DMS153 treated with DMSO at 0.1 percent for 48 hours (cell line): ENCODE measurements around the gene TNK2.

Experiments used
- DNase-seq: peaks from one replicate; lab custom pipeline; 2025; ENCODE audit not compliant: unreplicated experiment; lab: John Stamatoyannopoulos, UW

The TNK2 gene

DNA sequence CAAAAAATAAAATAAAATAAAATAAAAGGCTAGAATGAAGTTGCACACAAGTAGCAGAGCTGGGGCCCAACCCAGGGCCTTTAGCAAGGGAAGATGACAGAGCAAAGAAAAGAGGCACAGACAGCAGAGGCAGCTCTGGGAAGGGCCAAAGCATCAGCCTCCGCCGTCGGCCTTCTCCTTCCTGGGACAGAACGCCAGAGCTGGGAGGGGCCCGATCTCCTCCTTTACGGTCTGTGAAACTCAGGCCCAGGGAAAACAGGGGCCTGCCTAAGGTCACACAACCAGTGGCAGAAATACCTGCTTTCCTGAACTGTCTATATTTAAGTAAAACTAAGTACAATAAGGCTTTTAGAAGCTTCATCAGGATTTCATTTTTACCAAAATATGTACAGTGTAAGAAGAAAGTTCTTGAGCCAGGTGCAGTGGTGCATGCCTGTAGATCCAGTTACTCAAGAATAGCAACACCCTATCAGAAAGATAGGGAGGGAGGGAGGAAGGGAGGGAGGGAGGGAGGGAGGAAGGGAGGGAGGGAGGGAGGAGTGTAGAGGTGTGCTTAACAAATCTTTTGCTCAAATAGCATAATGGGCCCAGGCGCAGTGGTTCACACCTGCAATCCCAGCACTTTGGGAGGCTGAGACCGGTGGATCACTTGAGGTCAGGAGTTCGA, 53.6 kb downstream of the TNK2 start:
- DNase-seq = no peak

DNA sequence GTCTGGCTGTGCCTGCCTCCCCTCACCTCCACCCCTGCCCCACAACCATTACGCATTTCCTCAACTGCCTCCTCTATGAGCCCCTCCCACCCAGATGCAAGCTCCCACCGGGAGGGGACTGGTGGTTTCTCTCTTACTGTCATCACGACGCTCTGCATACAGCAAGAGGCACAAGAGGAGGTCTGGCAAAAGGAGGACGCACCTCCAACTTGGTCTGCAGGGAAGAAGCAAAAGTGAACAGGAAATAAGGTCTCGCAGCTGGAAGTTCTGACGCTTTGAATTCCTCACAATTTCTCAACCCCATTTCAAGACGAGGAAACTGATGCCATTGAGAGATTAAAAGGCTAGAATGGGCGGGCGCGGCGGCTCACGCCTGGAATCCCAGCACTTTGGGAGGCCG, 54.4 kb downstream of the TNK2 start:
- no peak for DNase-seq

DNA sequence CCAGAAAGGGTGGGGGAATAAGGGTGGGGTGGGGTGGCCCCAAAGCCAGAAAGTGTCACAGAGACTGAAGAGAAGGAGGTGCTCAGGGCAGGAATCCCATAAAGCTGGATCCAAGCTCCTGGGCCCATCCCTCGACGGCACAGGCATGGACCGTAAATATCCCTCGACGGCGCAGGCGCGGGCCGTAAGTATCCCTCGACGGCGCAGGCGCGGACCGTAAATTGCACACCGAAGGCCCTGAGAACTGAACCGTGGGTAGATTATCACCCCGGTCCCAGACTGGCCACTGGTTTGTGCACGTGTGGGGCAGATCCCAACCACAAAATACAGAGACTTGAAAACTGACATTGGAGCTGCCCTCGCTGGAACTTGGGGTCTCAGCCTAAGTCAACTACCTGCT, 55.3 kb downstream of the TNK2 start:
- no peak for DNase-seq

DNA sequence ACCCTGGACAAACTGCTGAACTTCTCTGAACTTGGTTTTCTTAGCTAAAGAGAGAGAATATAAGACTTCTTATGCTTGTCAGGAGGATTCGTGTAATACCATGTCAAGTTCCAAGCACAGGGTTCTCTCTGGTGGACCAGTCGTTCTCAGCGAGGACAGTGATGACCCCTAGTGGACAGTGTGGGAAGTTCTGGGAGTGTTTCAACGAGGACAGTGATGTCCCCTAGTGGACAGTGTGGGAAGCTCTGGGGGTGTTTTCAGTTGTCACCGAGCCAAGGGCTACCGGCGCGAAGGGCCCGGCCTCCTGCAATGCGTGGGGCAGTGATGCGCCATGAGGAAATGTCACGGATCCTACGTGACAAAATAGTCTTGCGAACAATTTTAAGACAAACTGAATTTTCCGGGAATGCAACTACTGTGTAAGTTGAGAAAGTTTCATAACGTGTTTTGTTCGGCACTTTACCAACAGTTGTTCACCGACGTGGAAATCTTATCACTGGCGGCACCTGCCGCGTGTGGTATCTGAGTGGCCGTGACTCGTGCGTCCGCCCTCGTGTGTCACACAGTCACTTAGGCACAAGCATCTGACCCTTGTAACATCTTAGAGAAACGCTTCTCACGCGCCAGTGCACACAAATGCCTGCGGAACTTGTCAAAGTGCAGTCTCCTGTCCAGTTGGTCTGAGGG, 57.4 kb downstream of the TNK2 start:
- DNase-seq = peak; percentile 86

DNA sequence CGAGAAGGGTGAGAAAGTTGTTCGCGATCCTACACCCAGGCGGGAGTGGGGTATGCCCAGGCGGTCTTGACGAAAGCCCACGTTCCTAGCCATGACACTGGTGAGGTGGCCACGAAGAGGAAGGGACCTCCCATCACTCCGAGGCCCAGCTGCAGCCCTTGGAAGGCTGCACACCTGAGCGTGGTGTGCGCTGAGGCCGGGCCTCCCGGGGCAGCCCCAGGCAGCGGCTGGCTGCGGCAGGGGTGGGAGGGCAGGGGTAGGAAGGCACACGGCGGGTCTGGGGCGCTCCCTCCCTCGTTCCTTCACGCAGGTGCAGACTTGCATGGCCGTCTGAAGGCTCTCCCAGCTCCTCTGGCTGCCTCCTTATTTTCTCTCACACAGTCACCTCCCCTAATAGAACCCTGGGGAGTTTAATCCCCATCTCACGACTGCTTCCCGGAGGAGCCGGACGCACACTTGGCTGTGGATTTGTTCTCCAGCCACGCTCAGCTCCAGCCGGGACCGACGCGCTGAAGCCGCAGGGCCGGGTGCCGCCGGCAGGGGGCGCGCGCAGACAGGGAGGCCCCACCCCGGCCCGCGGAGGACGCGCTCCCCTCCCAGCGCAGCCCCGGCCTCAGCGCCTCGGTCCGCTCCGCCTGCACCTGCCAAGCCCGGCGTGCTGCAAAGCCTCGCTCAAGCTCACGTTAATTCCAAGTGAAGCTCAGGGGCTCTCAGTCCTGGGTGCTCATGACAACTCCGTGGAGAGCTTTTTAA, 58.9 kb downstream of the TNK2 start:
- no peak for DNase-seq

DNA sequence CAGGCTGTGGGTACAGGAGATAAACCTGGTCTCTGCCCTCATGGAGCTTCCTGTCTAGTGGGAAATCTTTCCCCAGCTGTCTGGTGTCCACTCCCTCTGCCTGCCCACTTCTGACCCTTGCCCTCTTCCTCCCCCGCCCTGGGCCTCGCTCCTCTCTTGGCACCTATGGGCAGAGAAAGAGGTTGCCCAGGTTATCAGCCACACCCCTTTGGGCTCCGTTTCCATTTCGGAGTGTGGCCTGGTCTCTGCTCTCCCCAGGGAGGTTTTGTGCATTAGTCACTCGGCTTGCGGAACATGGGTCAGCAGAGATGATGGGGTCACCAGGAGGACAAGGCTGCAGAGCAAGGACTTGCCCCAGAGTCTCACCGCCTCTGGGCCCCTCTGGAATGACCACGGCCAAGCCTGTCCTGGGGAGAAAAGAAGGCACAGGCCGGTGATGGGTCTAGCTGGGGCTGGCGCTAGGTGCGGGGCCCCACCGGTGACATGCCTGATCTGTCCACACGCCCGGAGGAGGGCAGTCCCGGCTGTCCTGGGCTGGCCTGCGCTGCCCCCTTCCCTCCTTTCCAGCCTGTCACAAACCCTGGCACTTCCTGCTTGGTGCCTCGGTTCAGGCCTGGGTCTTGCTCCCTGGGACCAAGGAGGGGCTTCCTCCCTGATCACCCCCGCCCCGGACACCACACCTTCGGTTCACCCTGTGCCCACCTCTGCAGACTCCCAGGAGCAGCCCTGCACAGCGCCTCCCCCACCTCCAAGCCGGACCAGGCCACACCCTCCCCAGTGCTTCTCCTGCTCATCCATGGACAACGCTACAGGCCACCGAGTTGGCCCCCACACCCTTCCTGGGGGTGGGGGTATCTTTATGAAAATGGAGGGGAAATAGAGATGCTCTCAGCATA, 61.0 kb downstream of the TNK2 start:
- no peak for DNase-seq

DNA sequence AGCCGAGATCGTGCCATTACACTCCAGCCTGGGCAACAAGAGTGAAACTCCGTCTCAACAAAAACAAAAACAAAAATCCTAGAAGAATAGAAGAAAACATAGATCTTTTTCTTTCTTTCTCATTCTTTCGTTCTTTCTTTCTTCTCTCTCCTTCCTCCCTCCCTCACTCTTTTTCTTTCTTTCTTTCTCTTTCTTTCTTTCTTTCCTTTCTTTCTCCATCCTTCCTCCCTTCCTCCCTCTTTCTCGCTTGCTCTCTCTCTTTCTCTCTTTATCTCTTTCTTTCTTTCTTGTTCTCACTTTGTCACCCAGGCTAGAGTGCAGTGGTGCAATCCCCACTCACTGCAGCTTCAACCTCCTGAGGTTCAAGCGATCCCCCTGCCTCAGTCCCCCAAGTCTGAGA, 62.9 kb downstream of the TNK2 start:
- no peak for DNase-seq

DNA sequence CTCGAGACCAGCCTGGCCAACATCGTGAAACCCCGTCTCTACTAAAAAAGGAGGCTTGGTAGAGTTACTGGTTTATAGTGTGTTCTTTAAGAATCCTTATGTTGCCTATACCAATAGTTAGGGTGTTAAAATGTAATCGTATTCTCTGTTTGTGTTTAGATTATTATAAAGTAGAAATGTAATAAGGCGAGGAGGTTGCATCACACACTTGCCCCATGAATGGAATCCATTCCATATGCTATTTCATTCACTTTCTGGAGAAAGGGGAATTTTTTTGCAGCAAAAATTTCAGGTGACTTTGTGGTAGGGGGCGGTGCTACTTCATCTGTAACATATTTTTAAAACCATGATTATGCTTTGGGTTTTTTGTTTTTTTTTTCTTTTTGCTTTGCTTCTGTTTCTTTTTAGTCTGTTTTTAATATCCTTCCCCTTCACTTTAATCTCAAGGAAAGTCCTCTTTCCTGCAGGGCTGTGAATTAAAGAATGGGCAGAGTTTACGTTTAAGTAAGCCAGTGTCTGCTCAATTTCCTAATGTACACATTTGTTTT, 63.6 kb downstream of the TNK2 start:
- DNase-seq = no peak

DNA sequence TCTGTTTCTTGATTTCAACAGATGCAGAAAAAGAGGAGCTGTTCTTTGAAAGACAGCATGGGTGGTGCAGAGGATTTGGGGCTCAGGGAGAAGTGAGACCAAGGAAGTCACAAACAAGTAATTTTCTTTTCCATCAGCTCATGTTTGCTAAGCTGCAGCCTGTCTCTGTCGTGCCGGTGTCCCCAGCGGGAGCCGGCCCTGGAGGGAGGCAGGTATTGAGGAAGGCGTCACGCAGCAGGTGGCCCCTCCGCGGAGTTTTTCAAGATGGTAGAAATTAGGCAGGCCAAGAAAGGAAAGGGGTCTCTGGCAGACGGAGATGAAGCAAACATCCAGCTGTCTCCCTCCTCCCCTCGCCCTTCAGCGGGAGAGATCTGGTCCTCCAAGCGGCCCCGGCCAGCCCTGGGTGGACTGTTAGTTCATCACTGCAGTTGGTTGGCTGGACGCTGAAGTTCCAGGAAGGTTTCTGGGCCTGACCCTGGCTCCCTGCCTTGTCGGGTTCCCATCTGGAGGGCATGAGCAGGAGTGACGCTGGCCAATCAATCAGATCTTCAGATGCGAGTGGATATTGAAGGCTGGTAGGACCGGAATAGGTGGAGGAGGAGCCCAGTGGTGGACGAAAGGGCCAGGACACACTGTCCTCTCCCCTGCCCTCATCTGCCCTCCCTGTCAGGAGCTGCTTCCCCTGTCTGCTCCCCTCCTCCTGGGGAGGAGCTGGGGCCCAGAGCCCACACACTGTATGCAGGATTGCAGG, 68.9 kb downstream of the TNK2 start:
- DNase-seq = no peak

DNA sequence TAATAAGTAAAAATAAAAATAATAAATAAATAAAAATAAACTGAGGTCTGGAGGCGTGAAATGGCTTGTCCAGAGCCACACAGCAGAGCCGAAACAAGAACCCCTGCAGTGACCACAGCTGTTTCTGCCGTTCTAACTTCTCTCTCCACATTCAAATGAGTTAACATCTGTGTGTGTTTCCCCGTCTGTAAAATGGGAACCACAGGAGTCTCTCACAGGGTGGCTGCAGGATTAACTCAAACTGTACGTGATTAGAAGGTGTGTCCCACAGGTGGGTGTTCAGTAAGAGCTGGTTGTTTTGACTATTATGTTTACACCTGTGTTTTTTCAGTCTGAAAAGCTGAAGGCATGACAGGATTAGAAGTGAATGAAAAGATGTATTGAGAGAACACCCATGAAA, 69.6 kb downstream of the TNK2 start:
- DNase-seq = no peak

DNA sequence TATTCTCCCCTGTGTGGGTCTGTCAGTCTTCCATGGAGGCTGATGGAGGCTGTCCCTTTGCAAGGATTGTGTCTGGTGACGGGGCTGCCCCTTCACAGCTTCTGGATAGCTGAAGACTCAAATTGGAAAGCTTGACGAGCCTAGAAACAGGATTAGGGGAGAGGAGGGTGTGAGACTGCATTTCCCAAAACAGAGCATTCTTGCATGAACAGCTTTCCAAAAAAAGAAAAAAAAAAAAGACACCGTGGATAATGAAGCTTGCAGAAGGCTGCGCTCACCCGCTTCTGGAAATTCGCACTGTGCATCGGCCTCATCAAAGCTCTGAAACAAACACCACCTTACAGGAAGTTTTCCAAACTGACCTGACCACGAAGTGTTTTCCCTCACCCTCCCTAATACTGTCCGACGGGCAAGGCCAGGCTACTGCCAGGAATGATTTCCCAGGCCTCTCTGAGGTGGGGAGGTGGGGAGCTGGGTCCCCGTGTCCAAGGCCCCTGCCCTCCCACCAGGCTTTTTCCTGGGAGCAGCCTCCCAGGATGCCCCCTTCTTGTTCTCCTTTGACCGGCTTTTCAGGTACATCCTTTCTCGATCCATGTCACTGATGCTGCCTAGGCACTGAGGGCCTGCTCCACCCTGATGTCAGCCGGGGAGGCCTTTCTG, 71.7 kb downstream of the TNK2 start:
- DNase-seq = no peak

DNA sequence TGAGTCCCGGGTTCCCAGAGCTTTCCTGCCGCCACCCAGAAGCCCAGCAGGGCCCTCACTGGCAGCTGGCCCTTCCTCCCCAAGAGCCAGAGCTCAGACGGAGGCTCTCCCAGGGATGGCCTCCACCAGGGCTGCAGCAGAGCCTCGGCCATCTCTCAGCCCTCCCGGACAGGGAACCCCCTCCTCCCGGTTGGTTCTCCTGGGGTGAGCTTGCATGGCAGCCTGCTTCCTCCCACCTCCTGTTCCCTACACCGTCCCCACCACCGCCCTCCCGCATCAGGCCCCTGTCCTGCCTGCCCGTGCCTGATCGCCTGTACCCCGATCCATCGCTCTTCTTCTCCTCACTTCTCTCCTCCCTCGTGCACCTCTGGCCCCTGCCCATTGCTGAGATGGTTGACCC, 72.6 kb downstream of the TNK2 start:
- no peak for DNase-seq

DNA sequence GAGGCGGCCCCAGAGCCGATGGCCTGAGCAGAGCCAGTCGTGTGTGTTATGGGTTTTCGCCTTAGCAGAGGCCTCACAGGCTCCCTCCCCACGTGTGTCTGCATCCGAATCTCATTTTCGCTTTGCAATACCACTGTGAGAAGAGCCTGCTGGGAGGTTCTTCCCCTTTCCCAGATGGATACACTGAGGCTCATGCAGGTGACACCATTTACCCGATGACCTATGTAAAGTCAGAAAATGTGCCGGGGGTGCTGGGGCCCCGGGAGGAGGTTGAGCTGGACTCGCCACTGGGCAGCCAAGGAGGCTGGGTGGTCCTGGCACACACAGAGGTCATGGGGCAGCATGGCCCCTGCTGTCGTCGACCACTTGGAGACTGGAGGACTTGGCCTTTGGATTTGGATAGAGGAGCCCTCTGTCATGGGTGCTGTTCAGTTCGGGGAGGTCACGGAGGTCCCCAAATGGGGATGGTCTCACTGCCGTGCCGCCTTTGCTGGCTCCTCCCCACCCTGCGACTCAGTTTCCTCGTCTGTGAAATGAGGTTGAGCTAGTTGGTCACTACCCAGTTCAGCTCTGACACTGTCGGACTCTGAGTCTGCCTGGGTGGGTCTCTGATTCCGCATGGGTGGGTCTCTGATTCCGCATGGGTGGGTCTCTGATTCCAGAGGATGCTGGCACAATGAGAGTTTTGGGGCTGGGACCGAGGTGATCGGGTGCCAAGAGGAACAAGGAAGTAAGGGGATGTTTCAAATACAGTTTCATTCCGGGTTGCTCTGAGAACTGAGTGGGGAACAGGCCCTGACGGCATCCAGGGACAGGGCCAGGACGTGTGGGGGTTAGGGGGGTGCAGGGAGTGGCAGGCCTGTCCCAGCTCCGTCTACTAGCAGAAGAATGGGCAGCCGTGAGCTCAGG, 73.4 kb downstream of the TNK2 start:
- no peak for DNase-seq

DNA sequence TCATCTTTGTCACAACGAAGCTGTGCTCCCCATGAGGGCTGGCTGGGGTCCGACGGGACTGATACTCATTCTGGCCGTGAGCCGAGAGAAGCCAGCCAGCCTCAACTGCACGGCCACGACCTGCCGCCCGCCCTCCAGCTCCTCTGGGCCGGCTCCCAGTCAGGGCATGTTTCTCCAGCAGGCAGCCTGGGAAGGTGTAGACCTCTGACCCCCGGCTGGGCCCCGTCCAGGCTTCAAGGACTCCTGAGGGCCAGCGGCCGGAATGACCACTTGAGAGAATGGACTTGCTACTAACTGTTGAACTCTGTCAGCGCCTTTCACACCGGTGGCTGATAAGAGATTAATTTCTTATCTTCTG, 78.5 kb downstream of the TNK2 start:
- DNase-seq = no peak

DNA sequence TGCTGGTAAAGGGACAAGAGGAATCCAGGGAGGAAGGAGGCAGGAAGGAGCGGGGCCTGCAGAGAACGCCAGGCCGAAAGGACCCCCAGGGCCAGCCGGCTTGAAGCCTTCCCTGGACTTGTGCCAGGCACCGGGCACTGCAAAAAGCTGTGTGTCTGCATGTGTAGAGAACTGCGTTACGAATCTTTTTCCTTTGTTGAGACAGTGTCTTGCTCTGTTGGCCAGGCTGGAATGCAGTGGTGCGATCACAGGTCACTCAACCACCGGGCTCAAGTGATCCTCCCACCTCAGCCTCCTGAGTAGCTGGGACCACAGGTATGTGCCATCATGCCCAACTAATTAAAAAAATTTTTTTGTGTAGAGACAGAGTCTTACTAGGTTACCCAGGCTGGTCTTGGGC, 79.6 kb downstream of the TNK2 start:
- DNase-seq = no peak

DNA sequence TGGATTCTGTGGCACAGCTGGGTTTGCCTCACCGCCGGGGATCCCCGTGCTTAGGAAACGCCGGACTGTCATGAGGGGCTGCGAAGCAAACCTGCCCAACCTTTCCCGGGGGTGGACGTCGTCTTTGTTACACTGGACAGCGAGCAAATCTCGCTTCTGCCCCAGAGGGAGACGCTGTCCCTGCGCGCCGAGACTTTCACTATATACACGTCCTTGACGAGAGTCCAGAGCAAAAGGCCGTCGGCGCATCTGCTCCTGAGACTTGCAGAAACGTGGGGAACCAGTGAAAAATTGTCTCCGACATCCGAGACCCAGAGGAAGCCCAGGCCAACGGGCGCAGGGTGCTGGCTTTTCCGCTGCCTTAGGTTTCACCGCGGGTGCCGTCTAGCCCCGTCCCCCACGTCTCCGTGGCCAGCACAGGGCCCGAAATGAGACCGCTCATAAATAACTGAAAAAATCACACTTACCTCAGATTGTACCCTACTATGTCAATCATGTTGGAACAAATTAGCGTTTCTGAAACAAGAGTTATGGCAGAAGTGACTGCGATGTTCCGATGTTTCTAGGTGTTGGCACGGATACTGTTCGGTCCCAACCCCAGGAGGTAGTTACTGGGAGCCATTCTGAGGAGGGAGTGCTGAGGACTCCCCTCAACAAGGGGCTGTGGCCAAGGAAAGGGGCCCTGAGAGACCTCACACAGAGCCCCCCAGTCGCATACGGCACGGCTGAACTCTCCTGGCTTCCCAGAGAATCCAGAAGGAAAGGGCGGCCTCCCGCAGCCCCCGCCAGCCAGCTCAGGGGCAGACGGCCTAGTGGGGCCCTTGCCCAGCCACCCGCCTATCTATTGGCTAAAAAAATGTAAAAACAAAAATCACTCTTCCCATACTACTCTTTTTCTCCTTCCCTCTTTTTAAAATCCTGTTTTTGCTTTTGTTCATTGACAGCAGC, 82.2 kb downstream of the TNK2 start:
- DNase-seq = no peak

DNA sequence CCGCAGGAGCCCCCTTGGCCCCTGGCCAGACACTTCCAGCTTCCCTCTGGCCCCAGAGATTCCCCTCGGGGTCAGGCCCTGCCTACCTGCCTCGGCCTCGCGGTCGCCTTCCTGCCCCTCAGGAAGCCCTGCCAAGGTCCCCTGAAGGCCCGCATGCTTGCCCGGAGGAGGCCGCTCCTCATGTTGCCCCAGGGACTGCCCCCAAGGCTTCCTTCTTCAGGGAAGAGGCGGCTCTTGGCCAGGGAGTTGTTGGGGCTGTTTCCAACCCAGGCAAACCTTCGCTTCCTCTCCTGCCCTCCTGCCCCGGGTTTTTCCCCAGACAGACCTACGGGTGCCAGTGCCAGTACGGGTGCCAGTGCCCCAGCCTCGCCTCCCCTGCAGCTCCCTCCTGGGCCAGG, 83.2 kb downstream of the TNK2 start:
- no peak for DNase-seq
